HG03558 (cell line): ENCODE data around the gene ABCA8.
"Not testable (repeated sequence)": the region's sequence is repeated elsewhere in the genome, so short reads cannot be mapped to it uniquely, and the experiment has no call there.

Experiments
- ATAC-seq: cut with Tn5 transposase; IDR thresholded peaks from one replicate; pipeline ENCODE4 v1.9.1; 2021; ENCODE audit warnings: moderate number of reproducible peaks; ENCODE audit not compliant: unreplicated experiment; ENCODE audit errors: extremely low read depth

ABCA8 gene

DNA sequence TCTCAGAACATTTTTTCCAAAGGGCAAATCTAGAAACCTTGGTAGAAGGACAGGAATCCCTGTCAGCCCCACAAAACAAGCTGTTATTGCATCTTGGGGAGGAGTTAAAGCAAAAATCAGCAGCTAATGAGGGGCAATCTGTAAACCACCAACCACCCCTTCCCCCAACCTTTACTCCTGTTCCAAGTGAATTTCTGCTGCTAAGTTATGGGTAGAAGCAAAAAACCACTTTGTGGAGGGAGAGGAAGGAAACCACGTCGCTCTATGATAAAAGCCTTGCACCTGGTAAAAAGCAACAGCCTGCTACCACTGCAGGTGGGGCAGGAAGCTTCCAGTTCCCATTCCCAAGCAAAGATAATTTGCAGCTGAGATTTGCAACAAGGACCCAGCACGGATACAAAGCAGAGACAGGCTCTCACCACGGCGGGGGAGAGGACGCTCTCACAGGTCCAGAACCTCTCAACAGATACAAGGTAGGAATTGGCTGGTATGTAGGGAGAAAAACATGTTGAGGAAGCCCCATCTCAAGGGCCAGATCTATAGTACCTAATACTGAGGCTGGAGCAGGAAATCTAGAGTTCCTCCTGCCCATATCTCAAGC, 10.7 kb downstream of the ABCA8 start:
- no peak for ATAC-seq

DNA sequence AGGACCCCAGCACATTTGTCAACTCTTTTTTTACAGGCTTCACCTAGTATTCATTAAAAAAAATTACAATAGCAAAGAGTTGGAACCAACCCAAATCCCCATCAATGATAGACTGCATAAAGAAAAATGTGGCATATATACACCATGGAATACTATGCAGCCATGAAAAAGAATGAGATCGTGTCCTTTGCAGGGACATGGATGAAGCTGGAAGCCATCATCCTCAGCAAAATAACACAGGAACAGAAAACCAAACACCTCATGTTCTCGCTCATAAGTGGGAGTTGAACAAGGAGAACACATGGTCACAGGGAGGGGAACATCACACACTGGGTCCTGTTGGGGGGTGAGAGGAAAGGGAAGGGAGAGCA, 11.4 kb downstream of the ABCA8 start:
- ATAC-seq, result not testable (repeated sequence)

DNA sequence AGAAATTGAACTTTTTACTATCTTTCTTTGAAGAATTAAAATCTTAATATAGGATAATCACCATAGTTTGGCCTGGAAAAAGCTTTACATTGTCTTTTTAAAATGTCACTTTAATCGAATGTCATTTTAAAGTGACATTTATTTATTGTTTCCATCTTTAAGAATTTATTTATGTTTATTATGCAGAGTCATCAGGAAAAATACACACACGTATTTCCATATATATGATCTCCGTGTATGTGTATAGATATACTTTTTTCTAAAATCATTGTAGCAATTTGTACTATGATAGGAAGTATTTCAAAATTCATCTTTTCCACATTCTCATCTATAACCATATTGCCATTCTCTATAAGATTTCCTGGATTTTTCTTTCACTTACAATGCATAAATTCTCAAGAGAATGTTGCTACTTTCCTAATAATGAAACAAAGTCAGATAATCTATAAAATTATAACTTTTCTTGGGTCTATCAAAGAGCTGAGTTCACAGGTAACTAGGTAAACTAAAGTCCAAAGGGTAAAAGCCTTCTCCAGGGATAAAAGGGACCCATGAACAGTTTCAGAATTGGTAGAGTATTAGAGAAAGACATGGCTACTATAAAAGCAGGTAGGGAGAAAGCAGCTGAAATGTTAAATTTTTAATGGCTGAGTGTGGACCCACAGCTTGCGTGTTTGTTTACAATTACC, 11.9 kb downstream of the ABCA8 start:
- ATAC-seq, result no peak

DNA sequence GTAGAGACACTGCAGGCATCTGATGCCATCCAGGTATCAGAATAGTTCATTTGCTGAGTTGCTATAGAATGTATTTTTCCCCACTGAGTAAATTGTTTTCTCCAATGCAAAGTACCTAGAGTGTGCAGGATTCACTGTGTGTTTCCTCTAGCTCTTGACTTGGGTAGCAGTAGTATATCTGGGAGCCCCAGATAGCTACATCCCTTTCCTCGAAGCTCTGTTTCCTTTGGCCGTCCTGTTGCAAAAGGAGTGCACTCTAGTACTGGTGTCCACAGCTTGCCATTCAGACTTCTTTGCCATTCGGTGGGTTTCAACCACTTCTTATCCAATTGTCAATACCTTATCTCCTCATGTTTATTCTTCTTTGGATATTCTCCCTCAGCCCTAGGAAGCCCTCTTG, 12.8 kb downstream of the ABCA8 start:
- no peak for ATAC-seq

DNA sequence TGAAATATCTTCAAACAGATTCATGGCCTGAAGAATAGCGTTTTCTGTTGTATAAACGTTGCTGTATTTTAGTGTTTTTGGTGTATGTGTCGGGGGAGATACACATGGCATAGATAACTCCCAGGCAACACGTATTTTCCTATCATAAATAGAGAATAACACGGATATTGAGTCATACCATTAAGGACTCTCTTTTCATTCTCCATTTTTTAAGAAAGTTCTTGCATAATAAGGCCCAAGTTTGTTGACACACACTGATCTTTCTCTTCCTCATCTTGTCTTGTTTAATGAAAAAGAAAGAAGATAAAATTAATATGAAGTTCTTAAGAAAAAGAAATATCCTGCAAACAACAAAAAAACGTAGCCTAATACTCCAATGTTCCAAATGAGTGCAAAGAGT, 13.4 kb downstream of the ABCA8 start:
- ATAC-seq, result no peak

DNA sequence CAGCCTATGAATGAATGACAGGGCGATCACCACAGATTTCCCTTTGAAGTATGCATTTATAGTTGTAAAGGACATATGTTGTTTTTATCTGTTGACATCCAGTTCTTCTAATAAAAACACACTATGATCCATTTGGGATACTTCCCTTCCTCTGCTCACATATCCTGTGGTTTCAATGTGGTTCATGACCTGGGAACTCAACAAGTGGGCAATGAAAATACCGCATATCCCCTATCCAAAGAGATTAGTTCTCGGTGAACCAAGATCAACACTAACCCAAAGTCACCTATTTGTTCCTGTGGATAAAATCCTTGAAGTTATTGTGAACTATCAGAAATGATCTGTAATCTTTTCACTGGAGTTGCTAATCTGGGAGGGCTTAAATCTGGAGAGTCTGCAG, 16.0 kb downstream of the ABCA8 start:
- no peak for ATAC-seq

DNA sequence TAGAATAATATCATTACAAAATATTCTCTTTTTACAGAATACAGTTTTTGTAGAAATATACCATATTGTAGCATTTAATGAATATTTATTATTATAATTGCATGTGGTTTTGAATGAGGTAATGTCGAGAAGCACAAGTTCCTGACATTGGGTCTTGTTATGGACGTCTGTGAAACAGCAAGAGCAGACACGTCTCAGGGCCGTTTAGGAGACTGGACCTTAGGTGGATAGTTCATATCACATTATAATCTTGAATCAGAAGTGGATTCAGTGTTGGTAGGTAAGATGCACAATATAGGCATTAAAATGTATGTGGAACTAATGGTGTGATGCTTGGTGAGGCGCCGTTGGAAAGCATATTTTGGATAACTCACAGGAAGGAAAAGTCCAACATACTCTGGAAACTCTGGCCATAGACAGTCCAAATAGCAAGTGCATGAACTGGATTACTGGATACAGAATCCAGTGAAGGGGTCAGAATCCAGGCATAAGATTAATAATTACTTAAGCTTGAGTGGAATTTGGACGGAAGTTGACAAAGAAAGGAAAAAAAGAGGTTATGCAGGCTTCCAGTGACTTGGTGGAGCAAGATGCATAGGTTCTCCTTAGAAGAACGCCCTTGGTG, 17.2 kb downstream of the ABCA8 start:
- ATAC-seq, result no peak

DNA sequence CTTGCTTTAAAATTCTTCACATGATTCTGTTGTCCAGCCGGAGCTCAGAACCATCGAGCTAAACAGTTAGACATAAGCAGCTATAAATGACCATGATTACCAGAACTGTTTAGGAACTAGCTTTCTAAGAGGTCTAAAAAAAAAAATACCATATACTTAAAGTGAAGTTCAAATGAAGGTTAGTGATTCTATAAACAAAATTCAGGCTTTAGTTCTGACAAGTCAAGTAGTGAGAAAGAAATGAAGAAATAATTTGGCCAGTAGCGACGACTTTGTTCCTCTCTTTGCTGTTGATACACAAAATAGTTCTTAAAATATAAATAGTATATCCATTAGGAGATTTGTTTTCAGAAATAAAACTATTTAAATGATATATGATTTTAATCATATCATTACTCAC, 27.7 kb downstream of the ABCA8 start:
- ATAC-seq, result no peak

DNA sequence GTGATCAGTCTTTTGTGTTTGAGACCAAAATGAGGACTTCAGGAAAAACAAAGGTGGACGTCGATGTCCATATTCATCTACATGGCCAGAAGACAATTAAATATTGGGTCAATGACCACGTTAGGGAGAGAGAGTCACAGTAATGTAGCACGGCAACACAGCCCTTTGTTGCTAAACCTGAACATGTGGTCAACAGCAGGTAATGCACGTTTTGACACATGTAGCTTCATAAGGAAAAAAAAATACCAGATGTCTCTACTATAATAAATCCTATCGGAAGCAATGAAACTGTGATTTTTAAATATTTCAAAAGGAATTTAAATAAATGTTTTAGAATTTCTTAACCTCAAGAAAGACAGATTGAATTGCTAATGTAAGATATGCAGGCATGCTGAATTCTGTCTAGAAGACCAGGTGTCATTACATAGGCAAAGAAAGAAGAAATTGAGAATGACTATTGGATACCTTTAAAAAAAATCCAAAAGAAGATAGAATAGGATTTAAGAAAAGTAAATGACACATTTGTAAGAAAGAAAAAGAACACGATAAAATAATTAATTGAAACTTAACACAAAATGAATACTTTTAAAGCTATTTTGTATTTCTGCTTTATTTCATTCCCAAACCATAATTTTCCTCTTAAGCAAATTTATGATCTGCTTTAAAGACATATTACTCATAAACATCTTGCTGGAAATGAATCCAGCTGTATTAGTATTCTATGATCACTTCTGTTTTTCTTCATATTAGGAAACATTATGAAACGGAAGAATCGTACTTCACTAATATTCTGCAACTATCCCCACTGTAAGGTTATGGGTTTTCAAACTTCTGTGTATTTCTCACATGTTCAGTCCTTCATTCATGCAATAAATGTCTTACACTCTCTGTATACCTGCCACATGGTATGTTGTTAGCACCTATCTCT, 30.1 kb downstream of the ABCA8 start:
- ATAC-seq, result no peak

DNA sequence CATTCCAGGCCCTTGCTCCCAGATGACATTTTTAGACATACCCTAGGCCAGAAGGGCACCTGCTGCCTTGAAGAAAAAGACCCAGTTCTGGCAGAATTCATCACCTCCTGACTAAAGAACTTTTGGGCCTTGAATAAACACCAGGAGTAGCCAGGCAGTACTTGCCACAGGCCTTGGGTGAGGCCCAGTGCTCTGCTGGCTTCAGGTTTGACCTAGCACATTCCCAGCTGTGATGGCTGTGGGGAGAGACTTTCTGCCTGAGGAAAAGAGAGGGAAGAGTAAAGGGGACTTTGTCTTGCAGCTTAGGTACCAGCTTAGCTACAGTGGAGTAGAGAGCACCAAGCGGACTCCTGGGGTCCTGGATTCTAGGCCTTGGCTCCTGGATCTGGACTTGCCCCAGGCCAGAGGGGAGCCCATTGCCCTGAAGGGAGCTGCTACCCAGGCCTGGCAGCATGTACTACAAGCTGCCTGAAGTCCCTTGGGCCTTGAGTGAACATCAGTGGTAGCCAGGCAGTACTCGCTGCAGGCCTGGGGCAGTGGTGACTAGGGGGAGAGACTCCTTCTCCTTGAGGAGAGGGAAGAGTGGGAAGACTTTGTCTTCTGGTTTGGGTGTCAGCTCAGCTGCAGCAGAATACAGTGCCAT, 44.3 kb downstream of the ABCA8 start:
- ATAC-seq, result no peak

DNA sequence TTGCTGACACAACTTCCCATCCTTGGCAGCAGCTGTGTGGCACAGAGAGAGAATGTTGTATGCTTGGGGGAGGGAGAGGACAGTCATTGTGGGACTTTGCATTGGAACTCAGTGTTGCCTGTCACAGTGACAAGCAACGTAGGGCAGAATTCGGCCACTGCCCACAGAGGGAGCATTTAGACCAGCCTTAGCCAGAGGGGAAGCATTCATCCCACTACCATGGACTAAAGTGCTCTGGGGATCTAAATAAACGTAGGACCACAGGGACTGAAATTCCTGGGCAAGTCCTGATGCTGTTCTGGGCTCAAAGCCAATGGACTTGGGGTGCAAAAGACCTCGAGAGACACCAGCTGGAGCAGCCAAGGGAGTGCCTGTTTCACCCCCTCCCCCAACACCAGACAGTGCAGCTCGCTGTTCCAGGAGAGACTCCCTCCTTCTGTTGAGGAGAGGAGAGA, 44.9 kb downstream of the ABCA8 start:
- ATAC-seq, result no peak

DNA sequence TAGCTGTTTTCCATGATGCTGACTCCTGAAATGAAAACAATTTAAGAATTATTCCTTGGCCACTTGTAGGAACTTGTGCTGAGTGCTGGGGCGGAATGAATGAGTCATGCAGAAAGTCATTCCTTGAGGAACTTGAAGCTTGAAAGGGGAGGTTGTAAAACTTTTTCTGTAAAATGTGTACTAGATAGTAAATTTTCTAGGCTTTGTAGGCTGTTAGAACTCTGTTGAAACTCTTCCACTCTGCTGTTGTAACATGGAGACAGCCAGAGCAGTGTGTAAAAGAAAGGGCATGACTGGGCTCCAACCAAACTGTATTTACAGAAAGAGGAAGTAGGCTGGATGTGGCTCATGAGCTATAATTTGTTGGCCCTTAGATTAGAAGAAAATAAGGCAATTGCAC, 46.1 kb downstream of the ABCA8 start:
- ATAC-seq, result no peak

DNA sequence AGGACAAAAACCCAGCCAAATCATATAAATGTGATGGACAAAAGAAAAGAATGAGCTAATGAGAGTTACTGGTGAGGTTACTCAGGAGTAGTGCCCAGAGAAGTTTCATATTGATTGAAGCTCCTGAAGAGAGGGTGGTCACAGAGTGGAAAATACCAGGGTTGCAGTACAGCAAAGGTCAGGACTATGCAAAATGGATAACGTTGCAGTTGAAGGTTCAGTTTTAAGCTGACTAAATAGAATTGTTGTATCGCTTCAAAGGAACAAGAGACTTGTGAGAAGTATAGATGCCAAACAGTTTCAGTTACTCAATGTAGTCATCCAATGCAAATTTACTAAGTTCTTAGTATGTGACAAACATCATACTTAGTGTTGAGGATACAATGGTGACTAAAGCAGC, 47.1 kb downstream of the ABCA8 start:
- ATAC-seq, result peak; percentile 68

DNA sequence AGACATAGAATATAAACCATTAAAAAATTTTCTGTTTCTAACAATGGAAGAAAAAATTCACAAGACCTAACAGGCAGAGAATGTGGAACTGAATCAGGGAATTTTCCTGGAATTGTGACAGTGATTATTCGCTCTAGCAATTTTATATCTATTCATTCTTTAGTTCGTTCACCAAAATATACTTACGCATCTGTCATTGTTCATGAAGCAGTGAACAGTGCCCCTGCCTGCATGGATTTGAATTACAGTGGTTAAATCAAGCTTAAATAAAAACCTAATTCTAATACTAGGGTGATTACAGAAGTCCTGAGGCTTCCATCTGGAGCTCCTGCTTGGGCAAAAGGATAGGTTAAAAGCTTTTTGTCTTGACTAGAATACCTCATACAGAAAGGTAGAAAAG, 48.6 kb downstream of the ABCA8 start:
- no peak for ATAC-seq

DNA sequence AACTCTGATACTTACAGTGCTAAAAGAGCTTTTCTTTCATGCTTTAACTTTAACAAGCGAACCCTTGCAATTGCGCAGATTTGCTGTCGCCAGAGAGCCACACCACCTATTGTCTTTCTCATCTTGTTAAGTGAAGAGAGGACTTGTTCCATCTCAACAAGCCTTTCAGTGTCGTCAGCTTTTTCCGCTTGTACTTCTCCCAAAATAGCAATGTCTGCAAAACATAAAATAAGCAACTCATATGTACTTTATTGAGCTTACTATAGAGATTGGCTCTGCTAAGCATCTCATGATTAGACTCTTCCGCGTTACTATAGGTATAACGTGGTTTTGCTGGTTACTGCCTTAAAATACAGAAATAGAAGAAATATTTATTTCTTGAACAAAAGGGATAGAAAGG, 51.9 kb downstream of the ABCA8 start:
- ATAC-seq, result no peak

DNA sequence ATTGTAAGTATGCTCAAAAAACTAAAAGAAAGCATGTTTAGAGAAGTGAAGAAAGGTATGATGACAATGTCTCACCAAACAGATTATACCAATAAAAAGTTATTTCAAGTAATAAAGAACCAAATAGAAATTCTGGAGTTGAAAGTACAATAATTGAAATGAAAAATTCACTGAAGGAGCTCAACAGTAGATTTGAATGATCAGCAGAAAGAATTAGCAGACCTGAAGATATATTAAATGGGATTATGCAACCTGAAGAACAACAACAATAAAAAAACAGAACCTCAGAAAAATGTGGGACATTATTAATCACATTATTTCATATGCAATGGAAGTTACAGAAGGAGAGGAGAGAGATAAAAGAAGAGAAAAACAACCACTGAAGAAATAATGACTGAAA, 57.6 kb downstream of the ABCA8 start:
- no peak for ATAC-seq

DNA sequence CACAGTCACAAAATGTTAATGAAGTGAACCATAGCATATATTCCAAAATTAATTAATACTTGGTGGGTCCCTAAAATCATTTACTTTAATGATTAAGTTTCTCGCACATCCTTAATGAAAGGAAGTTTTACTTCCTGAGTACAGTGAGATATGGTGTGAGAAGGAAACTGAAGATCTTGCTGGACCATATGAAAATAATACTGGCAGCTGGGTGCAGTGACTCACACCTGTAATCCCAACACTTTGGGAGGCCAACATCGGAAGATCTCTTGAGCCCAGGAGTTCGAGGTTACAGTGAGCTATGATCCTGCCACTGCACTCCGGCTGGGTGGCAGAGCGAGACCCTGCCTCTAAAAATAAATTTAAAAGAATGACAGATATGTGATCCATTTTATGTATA, 62.5 kb downstream of the ABCA8 start:
- no peak for ATAC-seq

DNA sequence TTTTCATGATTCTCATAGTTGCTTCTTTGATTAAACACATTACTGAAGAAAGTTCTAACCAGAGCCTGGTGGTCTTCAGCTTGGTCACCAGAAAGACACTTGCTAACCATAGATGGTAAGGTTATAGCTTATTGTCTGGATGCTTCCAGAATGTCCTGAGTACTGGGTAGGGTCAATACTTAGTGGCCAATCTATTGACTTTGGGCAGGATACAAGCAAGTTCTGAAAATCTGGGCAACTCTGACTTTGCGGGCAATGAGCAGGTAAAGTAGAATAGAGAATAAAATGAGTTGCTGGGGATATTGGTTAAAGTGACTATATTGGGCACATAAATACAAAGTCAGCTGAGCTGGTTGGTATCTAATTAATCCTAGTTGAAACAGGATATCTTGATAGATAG, 63.0 kb downstream of the ABCA8 start:
- no peak for ATAC-seq

DNA sequence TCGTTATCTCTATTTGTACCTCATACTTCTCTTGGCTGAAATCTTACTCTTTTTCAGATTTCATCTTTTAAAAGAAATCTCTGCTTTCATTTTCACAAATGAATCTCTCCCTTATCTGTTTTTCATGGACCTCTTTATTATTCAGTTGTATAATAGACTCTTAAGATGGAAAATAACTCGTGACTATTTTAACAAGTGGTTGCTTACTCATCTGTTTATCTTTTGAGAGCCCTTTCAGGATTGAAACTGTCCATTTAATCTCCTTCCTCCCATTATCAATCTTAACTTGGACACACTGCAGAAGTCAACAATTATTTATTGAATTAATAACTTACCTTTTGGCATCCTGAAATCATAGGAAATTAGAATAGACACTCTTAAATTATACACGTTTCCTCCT, 68.8 kb downstream of the ABCA8 start:
- ATAC-seq, result no peak

DNA sequence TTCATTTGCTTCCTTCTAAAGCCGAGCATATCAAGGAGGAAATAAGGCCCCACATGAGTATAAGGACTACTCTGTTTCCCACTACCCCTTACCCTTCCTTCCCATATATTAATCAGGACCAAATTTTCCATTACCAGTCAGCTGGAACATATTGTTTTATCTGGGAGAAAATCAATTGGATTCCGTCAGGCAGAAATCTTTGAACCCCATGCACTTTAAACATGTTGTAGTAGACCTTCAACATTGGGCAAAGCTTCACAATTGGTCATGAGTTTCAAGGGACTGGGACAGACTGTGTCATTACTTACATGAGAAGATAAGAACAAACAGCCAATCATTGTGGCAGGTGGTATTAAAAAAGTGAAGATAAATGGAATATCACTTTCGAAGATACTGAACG, 70.3 kb downstream of the ABCA8 start:
- ATAC-seq, result no peak
